Raji (cell line): ENCODE results near the gene SSR4.

Experiments used
- POLR2A ChIP-seq: IDR thresholded peaks from 2 replicates; pipeline ENCODE4 v1.6.1; 2011; ENCODE audit warnings: low read depth, low read length, control low read depth; ENCODE audit not compliant: insufficient read depth

SSR4 gene

GRCh38 chrX:153767674-153768055 lies 26.8 kb upstream of the SSR4 start:
- TF ChIP-seq POLR2A = no peak

GRCh38 chrX:153768311-153769157 lies 25.9 kb upstream of the SSR4 start:
- TF ChIP-seq POLR2A = no peak

GRCh38 chrX:153769158-153769864 lies 25.2 kb upstream of the SSR4 start:
- TF ChIP-seq POLR2A = no peak

- TF ChIP-seq POLR2A = no peak
Observed at GRCh38 chrX:153769865-153770600, 24.4 kb upstream of the SSR4 start.

GRCh38 chrX:153770601-153771414 lies 23.7 kb upstream of the SSR4 start:
- TF ChIP-seq POLR2A = no peak

GRCh38 chrX:153771415-153772315 lies 22.8 kb upstream of the SSR4 start:
- TF ChIP-seq POLR2A = no peak

GRCh38 chrX:153772316-153773217 lies 21.9 kb upstream of the SSR4 start:
- no peak for TF ChIP-seq POLR2A

GRCh38 chrX:153773218-153773611 lies 21.3 kb upstream of the SSR4 start:
- TF ChIP-seq POLR2A = no peak

- no peak for TF ChIP-seq POLR2A
Observed at GRCh38 chrX:153773741-153774575, 20.5 kb upstream of the SSR4 start.

GRCh38 chrX:153774576-153775292 lies 19.7 kb upstream of the SSR4 start:
- TF ChIP-seq POLR2A = no peak
